ENCODE data around the gene VCL. TPM values are rescaled to one million over a fixed set of nuclear protein-coding genes. Genes with fewer than 3 reads are reported as not detected.
"Not testable (repeated sequence)": the region's sequence is repeated elsewhere in the genome, so short reads cannot be mapped to it uniquely, and the experiment has no call there.

VCL gene
- polyA plus RNA-seq, 1 donor from 2014 or later: 11.2 TPM

DNA sequence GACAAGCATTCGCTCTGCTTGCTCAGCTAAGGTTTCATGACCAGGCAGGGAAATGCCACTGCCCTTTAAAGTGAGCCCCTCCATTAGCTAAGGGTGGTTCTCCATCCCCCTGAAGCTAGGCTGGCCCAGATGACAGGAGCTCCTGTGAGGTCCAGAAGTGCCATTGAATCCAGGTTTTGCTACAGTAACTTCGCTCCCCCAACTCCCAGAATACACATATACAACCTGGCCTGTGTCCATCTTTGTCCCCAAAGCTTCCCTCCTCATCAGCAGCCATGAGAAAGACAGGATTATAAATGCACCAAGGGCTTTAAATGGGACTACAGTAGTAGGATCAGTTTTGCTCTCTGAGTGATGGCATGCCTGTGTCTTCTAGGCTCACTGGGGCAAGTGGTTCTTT is 35.5 kb upstream of the VCL start:
- no peaks in the 10 kb centered on the region for H4K20me1 ChIP-seq (ENCODE audit: insufficient read depth)
- TF ChIP-seq MXI1 (conservative IDR thresholded peaks at IDR 0.05; ENCODE audit: poor library complexity, severe bottlenecking) (no peak), TAF1 (IDR thresholded peaks at IDR 0.05; ENCODE audit: low read depth) (no peak), RAD21 (conservative IDR thresholded peaks at IDR 0.05) (no peak), SMC3 (conservative IDR thresholded peaks at IDR 0.05; ENCODE audit: poor library complexity) (no peak), POLR2AphosphoS5 (IDR thresholded peaks at IDR 0.05) (no peak), EP300 (conservative IDR thresholded peaks at IDR 0.05; ENCODE audit: poor library complexity, severe bottlenecking) (no peak), EZH2 (IDR thresholded peaks at IDR 0.05; ENCODE audit: borderline replicate concordance, insufficient read depth, low read length, poor library complexity, severe bottlenecking) (no peak)
- TF ChIP-seq, protein P1, sequence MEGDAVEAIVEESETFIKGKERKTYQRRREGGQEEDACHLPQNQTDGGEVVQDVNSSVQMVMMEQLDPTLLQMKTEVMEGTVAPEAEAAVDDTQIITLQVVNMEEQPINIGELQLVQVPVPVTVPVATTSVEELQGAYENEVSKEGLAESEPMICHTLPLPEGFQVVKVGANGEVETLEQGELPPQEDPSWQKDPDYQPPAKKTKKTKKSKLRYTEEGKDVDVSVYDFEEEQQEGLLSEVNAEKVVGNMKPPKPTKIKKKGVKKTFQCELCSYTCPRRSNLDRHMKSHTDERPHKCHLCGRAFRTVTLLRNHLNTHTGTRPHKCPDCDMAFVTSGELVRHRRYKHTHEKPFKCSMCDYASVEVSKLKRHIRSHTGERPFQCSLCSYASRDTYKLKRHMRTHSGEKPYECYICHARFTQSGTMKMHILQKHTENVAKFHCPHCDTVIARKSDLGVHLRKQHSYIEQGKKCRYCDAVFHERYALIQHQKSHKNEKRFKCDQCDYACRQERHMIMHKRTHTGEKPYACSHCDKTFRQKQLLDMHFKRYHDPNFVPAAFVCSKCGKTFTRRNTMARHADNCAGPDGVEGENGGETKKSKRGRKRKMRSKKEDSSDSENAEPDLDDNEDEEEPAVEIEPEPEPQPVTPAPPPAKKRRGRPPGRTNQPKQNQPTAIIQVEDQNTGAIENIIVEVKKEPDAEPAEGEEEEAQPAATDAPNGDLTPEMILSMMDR (IDR thresholded peaks at IDR 0.05; ENCODE audit: poor library complexity, severe bottlenecking): no peak
- TF ChIP-seq, protein P2, sequence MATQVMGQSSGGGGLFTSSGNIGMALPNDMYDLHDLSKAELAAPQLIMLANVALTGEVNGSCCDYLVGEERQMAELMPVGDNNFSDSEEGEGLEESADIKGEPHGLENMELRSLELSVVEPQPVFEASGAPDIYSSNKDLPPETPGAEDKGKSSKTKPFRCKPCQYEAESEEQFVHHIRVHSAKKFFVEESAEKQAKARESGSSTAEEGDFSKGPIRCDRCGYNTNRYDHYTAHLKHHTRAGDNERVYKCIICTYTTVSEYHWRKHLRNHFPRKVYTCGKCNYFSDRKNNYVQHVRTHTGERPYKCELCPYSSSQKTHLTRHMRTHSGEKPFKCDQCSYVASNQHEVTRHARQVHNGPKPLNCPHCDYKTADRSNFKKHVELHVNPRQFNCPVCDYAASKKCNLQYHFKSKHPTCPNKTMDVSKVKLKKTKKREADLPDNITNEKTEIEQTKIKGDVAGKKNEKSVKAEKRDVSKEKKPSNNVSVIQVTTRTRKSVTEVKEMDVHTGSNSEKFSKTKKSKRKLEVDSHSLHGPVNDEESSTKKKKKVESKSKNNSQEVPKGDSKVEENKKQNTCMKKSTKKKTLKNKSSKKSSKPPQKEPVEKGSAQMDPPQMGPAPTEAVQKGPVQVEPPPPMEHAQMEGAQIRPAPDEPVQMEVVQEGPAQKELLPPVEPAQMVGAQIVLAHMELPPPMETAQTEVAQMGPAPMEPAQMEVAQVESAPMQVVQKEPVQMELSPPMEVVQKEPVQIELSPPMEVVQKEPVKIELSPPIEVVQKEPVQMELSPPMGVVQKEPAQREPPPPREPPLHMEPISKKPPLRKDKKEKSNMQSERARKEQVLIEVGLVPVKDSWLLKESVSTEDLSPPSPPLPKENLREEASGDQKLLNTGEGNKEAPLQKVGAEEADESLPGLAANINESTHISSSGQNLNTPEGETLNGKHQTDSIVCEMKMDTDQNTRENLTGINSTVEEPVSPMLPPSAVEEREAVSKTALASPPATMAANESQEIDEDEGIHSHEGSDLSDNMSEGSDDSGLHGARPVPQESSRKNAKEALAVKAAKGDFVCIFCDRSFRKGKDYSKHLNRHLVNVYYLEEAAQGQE (IDR thresholded peaks at IDR 0.05; ENCODE audit: borderline replicate concordance): no peak
- no peak overlapping the region for H3K4me2 ChIP-seq (ENCODE audit: low read length)
- H3K9me3 ChIP-seq (ENCODE audit: low read length): no peaks in the 10 kb centered on the region
- no peaks in the 10 kb centered on the region for H3F3A ChIP-seq (ENCODE audit: insufficient read depth, low read length, poor library complexity, severe bottlenecking)
- H3K9ac ChIP-seq (ENCODE audit: low read length): no peak overlapping the region
- H3K9me2 ChIP-seq (ENCODE audit: insufficient read depth, low read length): no peaks in the 10 kb centered on the region
- H3K4me3 ChIP-seq (ENCODE audit: low read length): no peak overlapping the region
- no peaks in the 10 kb centered on the region for H3K36me3 ChIP-seq (ENCODE audit: insufficient read depth, low read length)
- no peak overlapping the region for H3K27ac ChIP-seq (ENCODE audit: low read length)
- no peak overlapping the region for H2AFZ ChIP-seq (ENCODE audit: low read depth, low read length)
- no peaks in the 10 kb centered on the region for H3K79me2 ChIP-seq (replicated peaks; ENCODE audit: insufficient read depth, low read length)
- H3K27me3 ChIP-seq (ENCODE audit: insufficient read depth, low read depth, low read length): no peaks in the 10 kb centered on the region

DNA sequence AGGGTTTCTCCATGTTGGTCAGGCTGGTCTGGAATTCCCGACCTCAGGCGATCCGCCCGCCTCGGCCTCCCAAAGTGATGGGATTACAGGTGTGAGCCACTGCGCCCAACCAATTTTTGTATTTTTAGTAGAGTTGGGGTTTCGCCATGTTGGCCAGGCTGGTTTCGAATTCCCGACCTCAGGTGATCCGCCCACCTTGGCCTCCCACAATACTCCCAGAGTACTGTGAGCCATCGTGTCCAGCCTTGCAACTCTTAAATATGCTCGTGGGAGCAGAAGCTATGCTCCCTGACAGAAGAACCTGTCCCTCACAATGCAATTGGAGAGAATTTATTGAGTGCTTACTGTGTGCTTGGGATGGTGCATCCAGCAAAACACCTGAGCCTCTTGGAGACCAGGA is 34.4 kb upstream of the VCL start:
- not testable (repeated sequence) for H3K9ac ChIP-seq (ENCODE audit: low read length); H3K79me2 ChIP-seq (replicated peaks; ENCODE audit: insufficient read depth, low read length); H3F3A ChIP-seq (ENCODE audit: insufficient read depth, low read length, poor library complexity, severe bottlenecking)

DNA sequence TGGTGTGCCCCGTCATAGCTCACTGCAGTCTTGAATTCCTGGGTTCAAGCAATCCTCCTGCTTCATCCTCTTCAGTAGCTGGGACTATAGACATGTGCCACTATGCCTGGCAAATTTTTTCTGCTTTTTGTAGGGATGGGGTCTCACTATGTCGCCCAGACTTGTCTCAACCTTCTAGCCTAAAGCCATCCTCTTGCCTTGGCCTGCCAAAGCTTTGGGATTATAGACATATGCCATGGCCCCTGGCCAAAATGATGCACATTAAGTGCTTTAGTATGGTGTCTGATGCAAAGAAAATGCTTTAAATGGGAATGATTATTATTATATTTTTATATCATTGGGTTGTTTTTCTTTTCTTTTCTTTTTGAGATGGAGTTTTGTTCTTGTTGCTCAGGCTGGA is 33.2 kb upstream of the VCL start:
- Histone ChIP-seq H4K20me1 (ENCODE audit: insufficient read depth) (no peaks in the 10 kb centered on the region), H3K36me3 (ENCODE audit: insufficient read depth, low read length) (no peaks in the 10 kb centered on the region), H2AFZ (ENCODE audit: low read depth, low read length) (no peak overlapping the region), H3F3A (ENCODE audit: insufficient read depth, low read length, poor library complexity, severe bottlenecking) (no peaks in the 10 kb centered on the region), H3K9ac (ENCODE audit: low read length) (no peak overlapping the region), H3K9me2 (ENCODE audit: insufficient read depth, low read length) (no peaks in the 10 kb centered on the region), H3K79me2 (replicated peaks; ENCODE audit: insufficient read depth, low read length) (no peaks in the 10 kb centered on the region), H3K4me3 (ENCODE audit: low read length) (no peak overlapping the region), H3K9me3 (ENCODE audit: low read length) (no peaks in the 10 kb centered on the region), H3K27me3 (ENCODE audit: insufficient read depth, low read depth, low read length) (no peaks in the 10 kb centered on the region), H3K4me2 (ENCODE audit: low read length) (no peak overlapping the region), H3K27ac (ENCODE audit: low read length) (no peak overlapping the region)
- TF ChIP-seq RAD21 (conservative IDR thresholded peaks at IDR 0.05): no peak
- TF ChIP-seq, protein P2 (IDR thresholded peaks at IDR 0.05; ENCODE audit: borderline replicate concordance): no peak
- no peak for TF ChIP-seq EZH2 (IDR thresholded peaks at IDR 0.05; ENCODE audit: borderline replicate concordance, insufficient read depth, low read length, poor library complexity, severe bottlenecking)
- TF ChIP-seq EP300 (conservative IDR thresholded peaks at IDR 0.05; ENCODE audit: poor library complexity, severe bottlenecking): no peak
- TF ChIP-seq TAF1 (IDR thresholded peaks at IDR 0.05; ENCODE audit: low read depth): no peak
- TF ChIP-seq, protein P1 (IDR thresholded peaks at IDR 0.05; ENCODE audit: poor library complexity, severe bottlenecking): no peak
- TF ChIP-seq POLR2AphosphoS5 (IDR thresholded peaks at IDR 0.05): no peak
- no peak for TF ChIP-seq MXI1 (conservative IDR thresholded peaks at IDR 0.05; ENCODE audit: poor library complexity, severe bottlenecking)
- TF ChIP-seq SMC3 (conservative IDR thresholded peaks at IDR 0.05; ENCODE audit: poor library complexity): no peak

More for the DNA sequence above, 34.4 kb upstream of the VCL start:
- not testable (repeated sequence) for H3K36me3 ChIP-seq (ENCODE audit: insufficient read depth, low read length); H3K9me3 ChIP-seq (ENCODE audit: low read length); H3K9me2 ChIP-seq (ENCODE audit: insufficient read depth, low read length); H3K27me3 ChIP-seq (ENCODE audit: insufficient read depth, low read depth, low read length); H2AFZ ChIP-seq (ENCODE audit: low read depth, low read length); H3K4me2 ChIP-seq (ENCODE audit: low read length); H3K4me3 ChIP-seq (ENCODE audit: low read length); H3K27ac ChIP-seq (ENCODE audit: low read length); H4K20me1 ChIP-seq (ENCODE audit: insufficient read depth)
